Astrocyte (in vitro differentiated cells and primary cell): ENCODE measurements around the gene TRPM6.

ENCODE experiments used
- EZH2 ChIP-seq: IDR thresholded peaks from 2 replicates; pipeline ENCODE4 v1.6.1; 2012; ENCODE audit warnings: mild to moderate bottlenecking, low read length, inconsistent platforms; ENCODE audit not compliant: insufficient read depth
- TF ChIP-seq, protein P1 (sequence below): IDR thresholded peaks from 2 replicates; pipeline ENCODE4 v1.5.1; 2011; ENCODE audit warnings: low read depth, mild to moderate bottlenecking, inconsistent platforms, low read length, moderate library complexity; ENCODE audit not compliant: insufficient read depth

DNA sequence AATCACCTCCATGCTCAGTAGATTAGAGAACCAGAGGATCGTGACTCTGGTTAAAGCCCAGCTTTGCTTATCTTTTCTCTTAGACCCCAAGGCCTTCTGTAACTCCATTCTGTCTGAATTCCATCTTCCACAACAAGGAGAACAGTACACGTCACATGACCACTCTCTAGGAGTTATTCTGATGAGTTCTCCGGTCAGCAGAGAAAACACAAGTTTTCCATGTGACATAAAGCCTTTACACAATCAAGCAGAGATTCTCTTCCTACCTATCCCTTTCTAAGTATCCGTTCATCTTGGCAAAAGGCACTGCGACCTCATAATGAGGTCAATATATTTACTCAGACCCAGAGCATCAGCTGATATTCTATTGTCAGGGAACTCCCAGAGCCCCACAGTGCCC lies 112.3 kb downstream of the TRPM6 start:
- TF ChIP-seq, protein P1, sequence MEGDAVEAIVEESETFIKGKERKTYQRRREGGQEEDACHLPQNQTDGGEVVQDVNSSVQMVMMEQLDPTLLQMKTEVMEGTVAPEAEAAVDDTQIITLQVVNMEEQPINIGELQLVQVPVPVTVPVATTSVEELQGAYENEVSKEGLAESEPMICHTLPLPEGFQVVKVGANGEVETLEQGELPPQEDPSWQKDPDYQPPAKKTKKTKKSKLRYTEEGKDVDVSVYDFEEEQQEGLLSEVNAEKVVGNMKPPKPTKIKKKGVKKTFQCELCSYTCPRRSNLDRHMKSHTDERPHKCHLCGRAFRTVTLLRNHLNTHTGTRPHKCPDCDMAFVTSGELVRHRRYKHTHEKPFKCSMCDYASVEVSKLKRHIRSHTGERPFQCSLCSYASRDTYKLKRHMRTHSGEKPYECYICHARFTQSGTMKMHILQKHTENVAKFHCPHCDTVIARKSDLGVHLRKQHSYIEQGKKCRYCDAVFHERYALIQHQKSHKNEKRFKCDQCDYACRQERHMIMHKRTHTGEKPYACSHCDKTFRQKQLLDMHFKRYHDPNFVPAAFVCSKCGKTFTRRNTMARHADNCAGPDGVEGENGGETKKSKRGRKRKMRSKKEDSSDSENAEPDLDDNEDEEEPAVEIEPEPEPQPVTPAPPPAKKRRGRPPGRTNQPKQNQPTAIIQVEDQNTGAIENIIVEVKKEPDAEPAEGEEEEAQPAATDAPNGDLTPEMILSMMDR, result no peak
- TF ChIP-seq EZH2, result no peak
